Adrenal gland (tissue), 5 donors: ENCODE data around the gene VWA5B1.

ENCODE experiments used
- POLR2A ChIP-seq, 2 donors: fragments of 450-650 bp; IDR thresholded peaks; one replicate each; pipeline ENCODE4 v1.6.1; 2017; ENCODE audit warnings: antibody characterized with exemption in 2 of 2, mild to moderate bottlenecking in 2 of 2, moderate library complexity in 1 of 2
- TF ChIP-seq, protein P1 (sequence below), 6 experiments: fragments of 450-650 bp in 4 of 6; fragments of 200-600 bp in 2 of 6; sonication (generic) in 1 of 6; IDR thresholded peaks; 1 replicate in 5 of 6; 2 replicates in 1 of 6; pipeline versions ENCODE4 v1.5.1 to v1.8.0; 2016 to 2021; ENCODE audit warnings: antibody characterized with exemption in 6 of 6, mild to moderate bottlenecking in 2 of 6, moderate library complexity in 1 of 6
- donor health status: DM: no; HTN: no; CAD: no.

GRCh38 chr1:20320704-20321103 is 30.0 kb downstream of the VWA5B1 start:
- TF ChIP-seq, protein P1, sequence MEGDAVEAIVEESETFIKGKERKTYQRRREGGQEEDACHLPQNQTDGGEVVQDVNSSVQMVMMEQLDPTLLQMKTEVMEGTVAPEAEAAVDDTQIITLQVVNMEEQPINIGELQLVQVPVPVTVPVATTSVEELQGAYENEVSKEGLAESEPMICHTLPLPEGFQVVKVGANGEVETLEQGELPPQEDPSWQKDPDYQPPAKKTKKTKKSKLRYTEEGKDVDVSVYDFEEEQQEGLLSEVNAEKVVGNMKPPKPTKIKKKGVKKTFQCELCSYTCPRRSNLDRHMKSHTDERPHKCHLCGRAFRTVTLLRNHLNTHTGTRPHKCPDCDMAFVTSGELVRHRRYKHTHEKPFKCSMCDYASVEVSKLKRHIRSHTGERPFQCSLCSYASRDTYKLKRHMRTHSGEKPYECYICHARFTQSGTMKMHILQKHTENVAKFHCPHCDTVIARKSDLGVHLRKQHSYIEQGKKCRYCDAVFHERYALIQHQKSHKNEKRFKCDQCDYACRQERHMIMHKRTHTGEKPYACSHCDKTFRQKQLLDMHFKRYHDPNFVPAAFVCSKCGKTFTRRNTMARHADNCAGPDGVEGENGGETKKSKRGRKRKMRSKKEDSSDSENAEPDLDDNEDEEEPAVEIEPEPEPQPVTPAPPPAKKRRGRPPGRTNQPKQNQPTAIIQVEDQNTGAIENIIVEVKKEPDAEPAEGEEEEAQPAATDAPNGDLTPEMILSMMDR (IDR thresholded peaks at IDR 0.05): no peak
- no peak for TF ChIP-seq POLR2A (IDR thresholded peaks at IDR 0.05)
